Activated CD8-positive, alpha-beta T cell treated with anti-CD3 and anti-CD28 coated beads, Interleukin-2, amount 10 ng/mL, durations not matched to agents 7 days and 5 days (primary cell): ENCODE data around the gene E2F1. TPM values are rescaled to one million over a fixed set of nuclear protein-coding genes. Genes with fewer than 3 reads are reported as not detected.
"Not testable (repeated sequence)": the region's sequence is repeated elsewhere in the genome, so short reads cannot be mapped to it uniquely, and the experiment has no call there.

Experiments used
- ATAC-seq: fragments of 150-1000 bp; cut with Tn5 transposase; one replicate; pipeline ENCODE4 v1.10.0; 2021; ENCODE audit warnings: moderate library complexity
- CTCF ChIA-PET: fragments of 350-600 bp; sonication (Branson Sonifier 250); formaldehyde crosslinking; loops from one replicate; lab custom pipeline; 2021; ENCODE audit warnings: antibody characterized with exemption; lab: Charles Lee
- POLR2A ChIA-PET: fragments of 350-600 bp; sonication (Branson Sonifier 250); formaldehyde crosslinking; loops from one replicate; lab custom pipeline; 2021; ENCODE audit warnings: antibody characterized with exemption; lab: Charles Lee
- DNase-seq: peaks from one replicate; pipeline ENCODE4 v3.0.0-alpha.2; 2020
- H3K27ac Mint-ChIP-seq: one replicate; pipeline ENCODE4 v1.8.0; 2021; ENCODE audit warnings: mild to moderate bottlenecking, mixed read lengths
- H3K27me3 Mint-ChIP-seq: one replicate; pipeline ENCODE4 v1.8.0; 2021; ENCODE audit warnings: low read depth, mixed read lengths
- H3K36me3 Mint-ChIP-seq: one replicate; pipeline ENCODE4 v1.8.0; 2021; ENCODE audit warnings: low read depth, mixed read lengths
- H3K4me1 Mint-ChIP-seq: one replicate; pipeline ENCODE4 v1.8.0; 2021; ENCODE audit warnings: low read depth, mixed read lengths
- H3K4me3 Mint-ChIP-seq: one replicate; pipeline ENCODE4 v1.8.0; 2021; ENCODE audit warnings: mild to moderate bottlenecking, mixed read lengths
- H3K9me3 Mint-ChIP-seq: one replicate; pipeline ENCODE4 v1.8.0; 2022; ENCODE audit warnings: mixed read lengths; ENCODE audit not compliant: insufficient read depth
- total RNA-seq, 2 experiments: library from RNA; stranded (reverse); gene quantifications; one replicate each; pipeline ENCODE4 v1.2.3, GENCODE V29; 2021

Gene E2F1
- total RNA-seq, 2 experiments from 2014 or later: 74.5 to 80.8 TPM

GRCh38 chr20:33709905-33710541 is 23.8 kb upstream of the E2F1 start:
- Mint-ChIP-seq H3K27ac (no peak overlapping the region), H3K27me3 (no peaks in the 10 kb centered on the region), H3K36me3 (peaks cover 44% of the 10 kb centered on the region), H3K9me3 (no peaks in the 10 kb centered on the region), H3K4me3 (no peak overlapping the region), H3K4me1 (peaks cover 17% of the 10 kb centered on the region)
- ChIA-PET CTCF (no interaction called here), POLR2A (interaction anchor here (1.0 kb wide), 1 partner anchor 457 kb away, joined by 3 read pairs; no protein-coding TSS in a partner anchor)
- ATAC-seq: no peak
- no peak for DNase-seq

GRCh38 chr20:33709398-33709797 is 23.2 kb upstream of the E2F1 start:
- peak overlapping the region; percentile 57 for H3K27ac Mint-ChIP-seq
- H3K36me3 Mint-ChIP-seq: peaks cover 44% of the 10 kb centered on the region
- DNase-seq: no peak
- no peak overlapping the region for H3K4me3 Mint-ChIP-seq
- no peak for ATAC-seq
- CTCF ChIA-PET: no interaction called here
- H3K27me3 Mint-ChIP-seq: no peaks in the 10 kb centered on the region
- H3K4me1 Mint-ChIP-seq: peaks cover 17% of the 10 kb centered on the region
- POLR2A ChIA-PET: no interaction called here
- no peaks in the 10 kb centered on the region for H3K9me3 Mint-ChIP-seq

- Mint-ChIP-seq H3K27me3 (no peaks in the 10 kb centered on the region), H3K4me1 (peaks cover 17% of the 10 kb centered on the region), H3K27ac (no peak overlapping the region), H3K4me3 (no peak overlapping the region), H3K9me3 (no peaks in the 10 kb centered on the region), H3K36me3 (peaks cover 38% of the 10 kb centered on the region)
- CTCF ChIA-PET: no interaction called here
- POLR2A ChIA-PET: no interaction called here
- DNase-seq (no peak), ATAC-seq (no peak)
Measured at GRCh38 chr20:33707668-33708067, 21.5 kb upstream of the E2F1 start.

- H3K27ac Mint-ChIP-seq: no peak overlapping the region
- no peak for ATAC-seq
- H3K4me3 Mint-ChIP-seq: no peak overlapping the region
- peaks cover 23% of the 10 kb centered on the region for H3K36me3 Mint-ChIP-seq
- peaks cover 3% of the 10 kb centered on the region for H3K4me1 Mint-ChIP-seq
- no peak for DNase-seq
- POLR2A ChIA-PET: interaction anchor here (0.7 kb wide), 1 partner anchor 13 kb away, joined by 3 read pairs; no protein-coding TSS in a partner anchor
- no peaks in the 10 kb centered on the region for H3K27me3 Mint-ChIP-seq
- CTCF ChIA-PET: no interaction called here
- no peaks in the 10 kb centered on the region for H3K9me3 Mint-ChIP-seq
Measured at GRCh38 chr20:33704197-33704924, 18.2 kb upstream of the E2F1 start.

GRCh38 chr20:33703498-33704137 is 17.4 kb upstream of the E2F1 start:
- Mint-ChIP-seq H3K36me3 (peaks cover 20% of the 10 kb centered on the region), H3K27me3 (no peaks in the 10 kb centered on the region), H3K4me1 (no peaks in the 10 kb centered on the region), H3K4me3 (no peak overlapping the region), H3K27ac (no peak overlapping the region), H3K9me3 (no peaks in the 10 kb centered on the region)
- DNase-seq (no peak), ATAC-seq (no peak)
- CTCF ChIA-PET: no interaction called here
- POLR2A ChIA-PET: interaction anchor here (0.9 kb wide), 1 partner anchor 29 kb away, joined by 3 read pairs; no protein-coding TSS in a partner anchor

GRCh38 chr20:33702861-33703260 is 16.7 kb upstream of the E2F1 start:
- ChIA-PET POLR2A (interaction anchor here (0.9 kb wide), 1 partner anchor 30 kb away, joined by 3 read pairs; no protein-coding TSS in a partner anchor), CTCF (no interaction called here)
- Mint-ChIP-seq H3K27me3 (no peaks in the 10 kb centered on the region), H3K4me3 (no peak overlapping the region), H3K4me1 (no peaks in the 10 kb centered on the region), H3K27ac (no peak overlapping the region), H3K36me3 (peaks cover 20% of the 10 kb centered on the region), H3K9me3 (no peaks in the 10 kb centered on the region)
- no peak for DNase-seq
- no peak for ATAC-seq

- ChIA-PET CTCF (no interaction called here), POLR2A (no interaction called here)
- Mint-ChIP-seq H3K9me3 (no peaks in the 10 kb centered on the region), H3K4me1 (no peaks in the 10 kb centered on the region), H3K4me3 (no peak overlapping the region), H3K27ac (no peak overlapping the region), H3K36me3 (peaks cover 13% of the 10 kb centered on the region), H3K27me3 (no peaks in the 10 kb centered on the region)
- ATAC-seq (no peak), DNase-seq (no peak)
Measured at GRCh38 chr20:33701629-33702450, 15.7 kb upstream of the E2F1 start.

GRCh38 chr20:33700696-33701441 is 14.7 kb upstream of the E2F1 start:
- H3K4me3 Mint-ChIP-seq, H3K27ac Mint-ChIP-seq, ATAC-seq, H3K4me1 Mint-ChIP-seq, CTCF ChIA-PET, H3K9me3 Mint-ChIP-seq, POLR2A ChIA-PET, DNase-seq, H3K27me3 Mint-ChIP-seq: not testable (repeated sequence)
- H3K36me3 Mint-ChIP-seq: peaks cover 13% of the 10 kb centered on the region

- H3K36me3 Mint-ChIP-seq, POLR2A ChIA-PET, CTCF ChIA-PET, H3K27ac Mint-ChIP-seq, DNase-seq, ATAC-seq, H3K4me3 Mint-ChIP-seq, H3K27me3 Mint-ChIP-seq, H3K9me3 Mint-ChIP-seq, H3K4me1 Mint-ChIP-seq: not testable (repeated sequence)
Measured at GRCh38 chr20:33698966-33699365, 12.8 kb upstream of the E2F1 start.

GRCh38 chr20:33697129-33697528 is 10.9 kb upstream of the E2F1 start:
- H3K27ac Mint-ChIP-seq: no peak overlapping the region
- H3K27me3 Mint-ChIP-seq: no peaks in the 10 kb centered on the region
- H3K4me3 Mint-ChIP-seq: no peak overlapping the region
- H3K4me1 Mint-ChIP-seq: peaks cover 1% of the 10 kb centered on the region
- POLR2A ChIA-PET: interaction anchor here (1.0 kb wide), 1 partner anchor 12 kb away, joined by 3 read pairs; no protein-coding TSS in a partner anchor
- H3K36me3 Mint-ChIP-seq: peaks cover 4% of the 10 kb centered on the region
- ATAC-seq: no peak
- CTCF ChIA-PET: interaction anchor here (1.3 kb wide), 1 partner anchor 10 kb away, joined by 3 read pairs; no protein-coding TSS in a partner anchor
- no peaks in the 10 kb centered on the region for H3K9me3 Mint-ChIP-seq
- DNase-seq: no peak

- ATAC-seq (no peak), DNase-seq (no peak)
- Mint-ChIP-seq H3K36me3 (no peaks in the 10 kb centered on the region), H3K4me1 (peaks cover 5% of the 10 kb centered on the region), H3K27me3 (no peaks in the 10 kb centered on the region), H3K27ac (no peak overlapping the region), H3K4me3 (no peak overlapping the region), H3K9me3 (no peaks in the 10 kb centered on the region)
- ChIA-PET POLR2A (interaction anchor here (1.0 kb wide), 1 partner anchor 12 kb away, joined by 3 read pairs; no protein-coding TSS in a partner anchor), CTCF (no interaction called here)
Measured at GRCh38 chr20:33696448-33696847, 10.3 kb upstream of the E2F1 start.
